Upper lobe of left lung (tissue), 4 donors: ENCODE results near the gene TENT5C.

Experiments used
- CTCF ChIP-seq, 6 experiments: fragments of 450-650 bp in 4 of 6; fragments of 200-600 bp in 2 of 6; sonication (generic) in 2 of 6; IDR thresholded peaks; one replicate each; pipeline ENCODE4 v1.5.1; 2016 to 2019; ENCODE audit warnings: antibody characterized with exemption in 6 of 6
- POLR2A ChIP-seq, 4 donors: fragments of 450-650 bp; IDR thresholded peaks; one replicate each; pipeline ENCODE4 v1.5.1; 2016 to 2017; ENCODE audit warnings: antibody characterized with exemption in 4 of 4, mild to moderate bottlenecking in 2 of 4

DNA sequence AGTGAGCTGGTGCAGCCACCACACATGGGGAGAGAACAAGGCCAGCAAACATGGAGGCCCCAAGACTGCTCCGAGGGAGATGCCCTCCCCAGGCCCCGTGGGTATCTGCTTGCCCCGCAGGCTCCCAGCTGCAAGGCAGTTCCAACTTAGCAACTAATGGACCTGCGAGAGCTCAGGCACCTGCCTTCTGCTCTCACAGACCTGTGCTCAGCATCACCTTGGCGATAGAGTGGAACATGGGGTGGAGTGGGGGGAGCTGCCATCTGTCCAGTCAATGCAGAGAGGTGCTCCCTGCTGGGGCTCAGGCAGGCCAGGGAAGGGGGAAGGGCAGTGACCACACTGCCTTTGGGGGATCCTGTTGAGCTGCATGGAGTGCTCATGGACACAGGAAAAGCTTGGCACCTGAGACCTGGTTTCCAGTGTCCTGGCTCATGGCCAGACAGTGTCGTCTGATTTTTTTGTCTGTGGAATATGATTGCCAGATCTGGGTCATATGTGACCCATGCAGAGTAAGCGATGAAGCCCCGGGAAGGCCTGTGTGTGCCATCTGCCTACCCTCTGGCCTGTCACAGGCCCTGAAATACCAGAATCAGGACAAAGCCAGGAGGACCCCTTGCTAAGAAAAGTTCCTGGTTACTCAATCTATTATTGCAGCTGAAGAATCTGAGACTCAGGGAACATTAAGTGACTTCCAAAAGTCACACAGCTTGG lies 39.9 kb upstream of the TENT5C start:
- TF ChIP-seq CTCF (IDR thresholded peaks at IDR 0.05) (no peak), POLR2A (IDR thresholded peaks at IDR 0.05) (no peak)
